Body of pancreas (tissue), 4 donors: ENCODE results near the gene GRM1.

ENCODE experiments used
- CTCF ChIP-seq, 7 experiments: fragments of 450-650 bp in 4 of 7; fragments of 200-600 bp in 3 of 7; sonication (generic) in 3 of 7; IDR thresholded peaks; one replicate each; pipeline ENCODE4 v1.5.1; 2016 to 2019; ENCODE audit warnings: antibody characterized with exemption in 7 of 7
- POLR2A ChIP-seq, 3 donors: fragments of 450-650 bp; IDR thresholded peaks; one replicate each; pipeline ENCODE4 v1.6.1; 2016; ENCODE audit warnings: antibody characterized with exemption in 3 of 3, mild to moderate bottlenecking in 2 of 3

- TF ChIP-seq CTCF (IDR thresholded peaks at IDR 0.05) (no peak), POLR2A (IDR thresholded peaks at IDR 0.05) (no peak)
Observed at GRCh38 chr6:146123616-146124015, 94.8 kb downstream of the GRM1 start.
